ENCODE results near the gene BRK1.
"Not testable (repeated sequence)": the region's sequence is repeated elsewhere in the genome, so short reads cannot be mapped to it uniquely, and the experiment has no call there.

The BRK1 gene

GRCh38 chr3:10115326-10116137 is at the start of gene BRK1:
Gene BRK1, plus strand, starts transcription at chr3:10115675. Its CDS starts 27 bp downstream, at chr3:10115702.
- POLR2A ChIA-PET, result interaction anchor here (0.5 to 0.7 kb wide), 6 partner anchors 14 to 200 kb away, joined by 3 to 5 read pairs (median 4); no protein-coding TSS in a partner anchor
- peak within 1 kb of the TSS; percentile 98 for H3K4me3 ChIP-seq (ENCODE audit: low read depth, low read length)

DNA sequence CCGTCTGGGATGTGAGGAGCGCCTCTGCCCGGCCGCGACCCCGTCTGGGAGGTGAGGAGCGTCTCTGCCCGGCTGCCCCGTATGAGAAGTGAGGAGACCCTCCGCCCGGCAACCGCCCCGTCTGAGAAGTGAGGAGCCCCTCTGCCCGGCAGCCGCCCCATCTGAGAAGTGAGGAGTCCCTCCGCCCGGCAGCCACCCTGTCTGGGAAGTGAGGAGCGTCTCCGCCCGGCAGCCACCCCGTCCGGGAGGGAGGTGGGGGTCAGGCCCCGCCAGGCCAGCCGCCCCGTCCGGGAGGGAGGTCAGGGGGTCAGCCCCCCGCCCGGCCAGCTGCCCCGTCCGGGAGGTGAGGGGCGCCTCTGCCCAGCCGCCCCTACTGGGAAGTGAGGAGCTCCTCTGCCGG is 45.4 kb upstream of the BRK1 start:
- CTCF ChIA-PET; DNase-seq (ENCODE audit: low read depth, low spot score); H3K4me3 ChIP-seq (ENCODE audit: low read depth, low read length); POLR2A ChIA-PET: not testable (repeated sequence)

More at GRCh38 chr3:10115326-10116137, at the start of gene BRK1:
- CTCF ChIA-PET, result no interaction called here
- peak; percentile 77 for DNase-seq (ENCODE audit: low read depth, low spot score)
- no peak for TF ChIP-seq CTCF (IDR thresholded peaks at IDR 0.05; ENCODE audit: insufficient read depth, low read length, missing control alignments)

DNA sequence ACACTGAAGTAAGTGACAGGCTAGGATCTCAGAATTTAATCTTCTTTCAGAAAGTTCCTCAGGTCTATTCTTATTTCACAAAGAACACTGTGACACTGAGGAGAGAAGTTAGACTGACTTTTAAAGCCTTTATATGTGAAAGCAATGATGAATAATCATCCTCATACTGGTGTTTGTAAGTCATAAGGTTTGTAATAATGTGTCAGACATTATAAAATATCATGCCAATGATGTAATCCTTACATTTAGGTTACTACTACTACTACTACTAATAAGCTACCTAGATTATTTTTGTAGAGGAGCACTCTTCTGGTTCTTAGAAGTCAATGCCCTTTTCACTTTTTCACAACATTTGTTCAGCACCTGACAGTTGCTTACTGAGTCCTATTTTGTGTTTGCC is 40.8 kb upstream of the BRK1 start:
- ChIA-PET POLR2A (no interaction called here), CTCF (interaction anchor here (1.4 kb wide), 1 partner anchor 128 kb away, joined by 4 read pairs; no protein-coding TSS in a partner anchor)
- H3K4me3 ChIP-seq (ENCODE audit: low read depth, low read length), result no peak overlapping the region
- no peak for TF ChIP-seq CTCF (IDR thresholded peaks at IDR 0.05; ENCODE audit: insufficient read depth, low read length, missing control alignments)
- no peak for DNase-seq (ENCODE audit: low read depth, low spot score)

- H3K4me3 ChIP-seq (ENCODE audit: low read depth, low read length), result no peak overlapping the region
- ChIA-PET POLR2A (no interaction called here), CTCF (interaction anchor here (1.0 kb wide), 1 partner anchor 181 kb away, joined by 3 read pairs; no protein-coding TSS in a partner anchor)
- DNase-seq (ENCODE audit: low read depth, low spot score), result no peak
- TF ChIP-seq CTCF (IDR thresholded peaks at IDR 0.05; ENCODE audit: insufficient read depth, low read length, missing control alignments), result no peak
Observed at GRCh38 chr3:10081871-10082270, 33.6 kb upstream of the BRK1 start.

GRCh38 chr3:10085738-10086137 is 29.7 kb upstream of the BRK1 start:
- POLR2A ChIA-PET, result no interaction called here
- H3K4me3 ChIP-seq (ENCODE audit: low read depth, low read length), result no peak overlapping the region
- no peak for TF ChIP-seq CTCF (IDR thresholded peaks at IDR 0.05; ENCODE audit: insufficient read depth, low read length, missing control alignments)
- no peak for DNase-seq (ENCODE audit: low read depth, low spot score)
- CTCF ChIA-PET, result no interaction called here

DNA sequence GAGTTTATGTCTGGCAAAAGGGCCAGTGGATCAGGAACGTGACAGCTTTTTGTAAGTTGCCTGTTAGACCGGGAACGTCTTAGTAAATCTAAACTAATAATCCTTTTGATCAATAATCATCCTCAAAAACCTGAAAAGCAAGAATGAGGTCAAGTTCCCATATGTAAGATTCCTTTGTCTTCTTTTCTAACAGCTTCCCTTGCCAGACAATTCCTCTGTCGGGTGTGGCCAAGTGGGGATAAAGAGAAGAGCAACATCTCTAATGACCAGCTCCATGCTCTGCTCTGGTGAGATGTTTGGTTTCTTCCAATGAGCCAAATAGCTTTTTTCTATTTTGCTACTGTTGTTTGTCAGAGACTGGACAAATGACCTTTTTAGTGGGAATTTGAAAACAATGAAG is 27.2 kb upstream of the BRK1 start:
- CTCF ChIA-PET, result interaction anchor here (1.8 kb wide), 1 partner anchor 142 kb away, joined by 5 read pairs; no protein-coding TSS in a partner anchor
- no peak for TF ChIP-seq CTCF (IDR thresholded peaks at IDR 0.05; ENCODE audit: insufficient read depth, low read length, missing control alignments)
- POLR2A ChIA-PET, result interaction anchor here (0.7 kb wide), 1 partner anchor 27 kb away, joined by 3 read pairs; no protein-coding TSS in a partner anchor
- no peak for DNase-seq (ENCODE audit: low read depth, low spot score)
- H3K4me3 ChIP-seq (ENCODE audit: low read depth, low read length), result no peak overlapping the region
